ENCODE results near the gene RNF212.

Gene RNF212

DNA sequence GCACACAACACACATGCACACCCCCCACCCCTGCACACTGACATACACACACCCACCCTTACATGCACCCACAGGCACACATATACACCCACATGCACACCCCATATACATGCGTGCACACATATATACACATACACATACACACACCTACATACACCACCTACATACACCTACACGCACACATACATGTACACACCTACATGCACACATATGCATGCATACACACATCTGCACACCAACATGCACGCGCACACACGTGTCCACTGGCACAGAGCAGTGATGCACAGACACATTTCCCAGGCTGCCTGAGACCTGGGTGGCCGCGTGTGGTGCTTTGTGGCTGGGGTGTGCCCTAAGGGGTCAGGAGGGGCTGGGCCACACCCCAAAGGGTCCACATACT, 70.2 kb downstream of the RNF212 start:
- no peak for TF ChIP-seq SIN3A (IDR thresholded peaks at IDR 0.05; ENCODE audit: borderline replicate concordance, insufficient read depth, low read length)
- no peak for TF ChIP-seq POLR2AphosphoS5 (IDR thresholded peaks at IDR 0.05; ENCODE audit: low read depth, low read length)
- TF ChIP-seq, protein P1, sequence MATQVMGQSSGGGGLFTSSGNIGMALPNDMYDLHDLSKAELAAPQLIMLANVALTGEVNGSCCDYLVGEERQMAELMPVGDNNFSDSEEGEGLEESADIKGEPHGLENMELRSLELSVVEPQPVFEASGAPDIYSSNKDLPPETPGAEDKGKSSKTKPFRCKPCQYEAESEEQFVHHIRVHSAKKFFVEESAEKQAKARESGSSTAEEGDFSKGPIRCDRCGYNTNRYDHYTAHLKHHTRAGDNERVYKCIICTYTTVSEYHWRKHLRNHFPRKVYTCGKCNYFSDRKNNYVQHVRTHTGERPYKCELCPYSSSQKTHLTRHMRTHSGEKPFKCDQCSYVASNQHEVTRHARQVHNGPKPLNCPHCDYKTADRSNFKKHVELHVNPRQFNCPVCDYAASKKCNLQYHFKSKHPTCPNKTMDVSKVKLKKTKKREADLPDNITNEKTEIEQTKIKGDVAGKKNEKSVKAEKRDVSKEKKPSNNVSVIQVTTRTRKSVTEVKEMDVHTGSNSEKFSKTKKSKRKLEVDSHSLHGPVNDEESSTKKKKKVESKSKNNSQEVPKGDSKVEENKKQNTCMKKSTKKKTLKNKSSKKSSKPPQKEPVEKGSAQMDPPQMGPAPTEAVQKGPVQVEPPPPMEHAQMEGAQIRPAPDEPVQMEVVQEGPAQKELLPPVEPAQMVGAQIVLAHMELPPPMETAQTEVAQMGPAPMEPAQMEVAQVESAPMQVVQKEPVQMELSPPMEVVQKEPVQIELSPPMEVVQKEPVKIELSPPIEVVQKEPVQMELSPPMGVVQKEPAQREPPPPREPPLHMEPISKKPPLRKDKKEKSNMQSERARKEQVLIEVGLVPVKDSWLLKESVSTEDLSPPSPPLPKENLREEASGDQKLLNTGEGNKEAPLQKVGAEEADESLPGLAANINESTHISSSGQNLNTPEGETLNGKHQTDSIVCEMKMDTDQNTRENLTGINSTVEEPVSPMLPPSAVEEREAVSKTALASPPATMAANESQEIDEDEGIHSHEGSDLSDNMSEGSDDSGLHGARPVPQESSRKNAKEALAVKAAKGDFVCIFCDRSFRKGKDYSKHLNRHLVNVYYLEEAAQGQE (IDR thresholded peaks at IDR 0.05; ENCODE audit: insufficient read depth in 1 of 2, low read depth in 2 of 2, low read length in 2 of 2): no peak

DNA sequence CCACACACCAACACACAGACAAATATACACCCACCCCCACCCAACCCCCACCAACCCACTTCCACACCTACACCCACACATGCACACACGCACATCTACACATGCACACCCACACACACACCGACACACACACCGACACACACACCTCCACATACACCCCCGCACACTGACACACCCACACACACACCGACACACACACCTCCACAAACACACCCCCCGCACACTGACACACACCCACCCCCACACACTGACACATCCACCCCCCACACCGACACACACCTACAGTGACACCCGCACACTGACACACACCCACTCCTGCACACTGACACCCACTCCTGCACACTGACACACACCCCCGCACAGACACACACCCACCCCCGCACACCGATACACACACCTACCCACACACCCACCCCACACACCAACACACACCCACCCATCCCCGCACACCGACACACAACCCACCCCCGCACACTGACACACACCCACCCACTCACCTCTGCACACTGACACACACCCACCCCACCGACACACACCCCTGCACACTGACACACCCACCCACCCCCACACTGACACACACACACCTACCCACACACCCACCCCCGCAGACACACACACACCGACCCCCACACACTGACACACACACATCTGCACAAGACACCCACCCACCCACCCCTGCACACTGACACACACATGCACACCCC, 70.9 kb downstream of the RNF212 start:
- TF ChIP-seq FOXP2 (optimal IDR thresholded peaks at IDR 0.05; ENCODE audit: borderline replicate concordance, extremely low read depth, extremely low read length, insufficient read depth): no peak
- TF ChIP-seq, protein P1 (IDR thresholded peaks at IDR 0.05; ENCODE audit: insufficient read depth in 1 of 2, low read depth in 2 of 2, low read length in 2 of 2): no peak

DNA sequence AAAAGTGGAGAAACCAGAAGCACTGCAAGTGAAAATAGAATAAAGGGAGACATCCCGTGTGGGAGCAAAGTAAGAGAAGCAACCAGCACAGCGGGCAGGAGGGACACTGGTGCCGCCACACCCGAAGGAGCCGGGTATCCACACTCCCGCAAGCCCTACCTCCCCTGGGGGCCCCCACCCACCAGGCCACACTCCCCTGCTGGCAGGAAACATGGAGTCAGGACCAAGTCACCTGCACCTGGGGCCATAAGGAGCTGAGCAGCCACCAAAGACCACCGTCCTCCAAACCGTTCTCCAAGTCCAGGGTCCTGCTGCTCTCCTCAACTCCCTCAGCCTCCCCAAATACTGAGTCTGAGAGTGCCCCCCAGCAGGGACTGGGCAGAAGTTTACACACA, 71.4 kb downstream of the RNF212 start:
- TF ChIP-seq, protein P1 (IDR thresholded peaks at IDR 0.05; ENCODE audit: insufficient read depth in 1 of 2, low read depth in 2 of 2, low read length in 2 of 2): no peak
- TF ChIP-seq FOXP2 (optimal IDR thresholded peaks at IDR 0.05; ENCODE audit: borderline replicate concordance, extremely low read depth, extremely low read length, insufficient read depth): no peak
- no peak for TF ChIP-seq POLR2AphosphoS5 (IDR thresholded peaks at IDR 0.05; ENCODE audit: low read depth, low read length)
- no peak for TF ChIP-seq SIN3A (IDR thresholded peaks at IDR 0.05; ENCODE audit: borderline replicate concordance, insufficient read depth, low read length)
- no peak for TF ChIP-seq TAF1 (IDR thresholded peaks at IDR 0.05; ENCODE audit: borderline replicate concordance, insufficient read depth, low read length)

DNA sequence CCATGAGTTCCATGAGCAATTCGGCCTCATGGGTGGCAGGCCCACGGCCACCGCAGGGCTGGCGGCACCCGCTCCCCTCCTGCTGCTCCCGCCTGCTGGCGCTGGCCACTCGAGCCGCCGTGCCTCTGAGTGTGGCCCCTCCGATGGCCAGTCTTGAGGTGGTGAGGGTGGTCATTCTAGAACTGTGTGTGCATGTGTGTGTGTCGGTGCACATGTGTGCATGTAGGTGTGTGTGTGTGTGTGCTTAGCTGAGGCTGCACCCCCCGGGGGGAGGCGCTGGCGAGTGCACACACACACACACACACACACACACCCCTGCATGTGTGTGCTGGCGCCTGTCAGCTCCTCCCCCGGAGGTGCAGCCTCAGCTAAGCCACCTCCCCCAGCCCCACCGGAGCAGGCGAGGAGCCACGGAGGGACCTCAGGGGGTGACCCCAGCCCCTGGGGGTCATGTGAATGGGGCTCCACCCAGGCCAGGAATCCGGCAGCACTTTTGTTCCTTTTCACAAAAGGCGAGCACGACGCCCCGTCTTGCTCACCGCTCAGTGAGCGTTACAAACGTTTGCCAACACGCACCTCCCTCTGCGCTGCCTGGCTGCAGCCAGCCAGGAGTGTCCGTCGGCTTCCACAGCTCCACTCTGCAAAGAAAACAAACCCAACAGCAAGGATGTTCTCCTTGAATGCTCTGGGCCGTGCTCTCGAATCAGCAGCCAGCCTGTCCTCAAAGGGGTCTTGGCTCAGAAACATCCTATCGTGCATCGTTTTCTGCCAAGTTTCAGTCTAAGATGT, 72.0 kb downstream of the RNF212 start:
- TF ChIP-seq SIN3A (IDR thresholded peaks at IDR 0.05; ENCODE audit: borderline replicate concordance, insufficient read depth, low read length): no peak
- TF ChIP-seq FOXP2 (optimal IDR thresholded peaks at IDR 0.05; ENCODE audit: borderline replicate concordance, extremely low read depth, extremely low read length, insufficient read depth): no peak
- TF ChIP-seq POLR2AphosphoS5 (IDR thresholded peaks at IDR 0.05; ENCODE audit: low read depth, low read length): no peak
- no peak for TF ChIP-seq TAF1 (IDR thresholded peaks at IDR 0.05; ENCODE audit: borderline replicate concordance, insufficient read depth, low read length)
- TF ChIP-seq, protein P1 (IDR thresholded peaks at IDR 0.05; ENCODE audit: insufficient read depth in 1 of 2, low read depth in 2 of 2, low read length in 2 of 2): no peak
